Cardiac muscle cell (in vitro differentiated cells and primary cell): ENCODE data around the gene NCR2. TPM values are rescaled to one million over a fixed set of nuclear protein-coding genes. Genes with fewer than 3 reads are reported as not detected.

Experiments
- DNase-seq, 2 donors: peaks; one replicate each; pipeline versions ENCODE4 v3.0.0 to v3.0.0-alpha.2; 2010 to 2017; ENCODE audit warnings: low read depth in 1 of 2, low spot score in 1 of 2
- H3K27ac ChIP-seq: fragments of 200-600 bp; sonication (generic); 2 replicates; pipeline ENCODE4 v1.5.1; 2016
- H3K27me3 ChIP-seq: fragments of 200-600 bp; sonication (generic); 2 replicates; pipeline ENCODE4 v1.6.0; 2016; ENCODE audit warnings: control low read depth
- H3K36me3 ChIP-seq: fragments of 200-600 bp; sonication (generic); 2 replicates; pipeline ENCODE4 v1.5.1; 2016; ENCODE audit warnings: control low read depth
- H3K4me1 ChIP-seq: fragments of 200-600 bp; sonication (generic); 2 replicates; pipeline ENCODE4 v1.8.1; 2017; ENCODE audit warnings: low read depth, mild to moderate bottlenecking, mixed run types
- H3K4me3 ChIP-seq: fragments of 200-600 bp; sonication (generic); 2 replicates; pipeline ENCODE4 v1.5.1; 2016; ENCODE audit warnings: mild to moderate bottlenecking
- H3K9me3 ChIP-seq: fragments of 200-600 bp; sonication (generic); 2 replicates; pipeline ENCODE4 v1.5.1; 2017; ENCODE audit warnings: low read depth, mild to moderate bottlenecking, control low read depth
- CTCF ChIP-seq: IDR thresholded peaks from 2 replicates; pipeline ENCODE4 v1.5.1; 2012; ENCODE audit warnings: low read depth, mild to moderate bottlenecking, low read length
- polyA plus RNA-seq: library from polyadenylated mRNA; unstranded; fragments of >200 nt; fragmentation: Nextera tagmentation; extraction: Ambion mirVana; gene quantifications from 2 replicates; pipeline ENCODE4 v1.2.1, GENCODE V29; 2016
- total RNA-seq: library from RNA; depleted of rRNA; stranded (reverse); fragments of >200 nt; gene quantifications from 2 replicates; pipeline ENCODE4 v1.2.3, GENCODE V29; 2016

NCR2 gene
- total and polyA plus RNA-seq, 2 experiments from 2014 or later = not detected

GRCh38 chr6:41360314-41360685 lies 24.9 kb downstream of the NCR2 start:
- H3K36me3 ChIP-seq = no peaks in the 10 kb centered on the region
- peaks cover 29% of the 10 kb centered on the region for H3K27me3 ChIP-seq
- H3K4me1 ChIP-seq = no peaks in the 10 kb centered on the region
- no peak for DNase-seq
- TF ChIP-seq CTCF = no peak
- no peaks in the 10 kb centered on the region for H3K9me3 ChIP-seq
- no peak overlapping the region for H3K4me3 ChIP-seq
- no peak overlapping the region for H3K27ac ChIP-seq

GRCh38 chr6:41366150-41366549 lies 30.7 kb downstream of the NCR2 start:
- peaks cover 55% of the 10 kb centered on the region for H3K27me3 ChIP-seq
- no peak overlapping the region for H3K4me3 ChIP-seq
- DNase-seq = no peak
- no peaks in the 10 kb centered on the region for H3K9me3 ChIP-seq
- no peak overlapping the region for H3K27ac ChIP-seq
- no peak for TF ChIP-seq CTCF
- no peaks in the 10 kb centered on the region for H3K36me3 ChIP-seq
- H3K4me1 ChIP-seq = no peaks in the 10 kb centered on the region

- TF ChIP-seq CTCF = no peak
- no peak overlapping the region for H3K4me3 ChIP-seq
- no peak overlapping the region for H3K27ac ChIP-seq
- no peaks in the 10 kb centered on the region for H3K9me3 ChIP-seq
- peaks cover 64% of the 10 kb centered on the region for H3K27me3 ChIP-seq
- no peaks in the 10 kb centered on the region for H3K36me3 ChIP-seq
- no peak for DNase-seq
- no peaks in the 10 kb centered on the region for H3K4me1 ChIP-seq
Measured at GRCh38 chr6:41367061-41367460, 31.7 kb downstream of the NCR2 start.

GRCh38 chr6:41367700-41368099 lies 32.3 kb downstream of the NCR2 start:
- Histone ChIP-seq H3K4me3 (no peak overlapping the region), H3K4me1 (peaks cover 6% of the 10 kb centered on the region), H3K27ac (no peak overlapping the region), H3K9me3 (no peaks in the 10 kb centered on the region), H3K27me3 (peaks cover 71% of the 10 kb centered on the region), H3K36me3 (no peaks in the 10 kb centered on the region)
- TF ChIP-seq CTCF = peak; percentile 76
- peak; percentile 67 to 85 for DNase-seq

- Histone ChIP-seq H3K4me3 (no peak overlapping the region), H3K27ac (no peak overlapping the region), H3K9me3 (no peaks in the 10 kb centered on the region), H3K36me3 (no peaks in the 10 kb centered on the region), H3K27me3 (peaks cover 85% of the 10 kb centered on the region), H3K4me1 (peaks cover 27% of the 10 kb centered on the region)
- TF ChIP-seq CTCF = no peak
- no peak for DNase-seq
Measured at GRCh38 chr6:41370488-41371111, 35.2 kb downstream of the NCR2 start.
